ENCODE measurements around the gene COX19.
A peak's percentile ranks its signal among the peaks of the same experiment; 100 is the strongest.

Gene COX19

GRCh38 chr7:1020849-1021251, 45.5 kb upstream of the COX19 start:
- no peak for DNase-seq (ENCODE audit: low read depth)
- peak; percentile 50 for TF ChIP-seq CTCF (IDR thresholded peaks at IDR 0.05; ENCODE audit: low read depth, low read length, missing control alignments)

GRCh38 chr7:1019789-1020610, 44.7 kb upstream of the COX19 start:
- no peak for DNase-seq (ENCODE audit: low read depth)
- TF ChIP-seq CTCF (IDR thresholded peaks at IDR 0.05; ENCODE audit: low read depth, low read length, missing control alignments) = no peak
- H3K4me3 ChIP-seq (ENCODE audit: low read depth, low read length) = no peak overlapping the region

More at GRCh38 chr7:1020849-1021251, 45.5 kb upstream of the COX19 start:
- H3K4me3 ChIP-seq (ENCODE audit: low read depth, low read length) = no peak overlapping the region

- no peak for TF ChIP-seq CTCF (IDR thresholded peaks at IDR 0.05; ENCODE audit: low read depth, low read length, missing control alignments)
- no peak overlapping the region for H3K4me3 ChIP-seq (ENCODE audit: low read depth, low read length)
- DNase-seq (ENCODE audit: low read depth) = no peak
These were observed 44.0 kb upstream of the COX19 start for GRCh38 chr7:1019255-1019785.

GRCh38 chr7:1018334-1018695, 43.0 kb upstream of the COX19 start:
- DNase-seq (ENCODE audit: low read depth) = no peak
- no peak overlapping the region for H3K4me3 ChIP-seq (ENCODE audit: low read depth, low read length)
- no peak for TF ChIP-seq CTCF (IDR thresholded peaks at IDR 0.05; ENCODE audit: low read depth, low read length, missing control alignments)

- H3K4me3 ChIP-seq (ENCODE audit: low read depth, low read length) = no peak overlapping the region
- TF ChIP-seq CTCF (IDR thresholded peaks at IDR 0.05; ENCODE audit: low read depth, low read length, missing control alignments) = no peak
- no peak for DNase-seq (ENCODE audit: low read depth)
These were observed 42.4 kb upstream of the COX19 start for GRCh38 chr7:1017586-1018333.

- no peak overlapping the region for H3K4me3 ChIP-seq (ENCODE audit: low read depth, low read length)
- TF ChIP-seq CTCF (IDR thresholded peaks at IDR 0.05; ENCODE audit: low read depth, low read length, missing control alignments) = no peak
- DNase-seq (ENCODE audit: low read depth) = no peak
These were observed 41.5 kb upstream of the COX19 start for GRCh38 chr7:1016577-1017531.
